CD4-positive, alpha-beta T cell treated with Interleukin-6 for 4 hours (primary cell): ENCODE measurements around the gene KRTAP4-12.
"Not testable (repeated sequence)": the region's sequence is repeated elsewhere in the genome, so short reads cannot be mapped to it uniquely, and the experiment has no call there.

Experiments used
- DNase-seq: peaks from one replicate; pipeline ENCODE4 v3.0.0-alpha.2; 2020; ENCODE audit warnings: mixed read lengths

KRTAP4-12 gene

DNA sequence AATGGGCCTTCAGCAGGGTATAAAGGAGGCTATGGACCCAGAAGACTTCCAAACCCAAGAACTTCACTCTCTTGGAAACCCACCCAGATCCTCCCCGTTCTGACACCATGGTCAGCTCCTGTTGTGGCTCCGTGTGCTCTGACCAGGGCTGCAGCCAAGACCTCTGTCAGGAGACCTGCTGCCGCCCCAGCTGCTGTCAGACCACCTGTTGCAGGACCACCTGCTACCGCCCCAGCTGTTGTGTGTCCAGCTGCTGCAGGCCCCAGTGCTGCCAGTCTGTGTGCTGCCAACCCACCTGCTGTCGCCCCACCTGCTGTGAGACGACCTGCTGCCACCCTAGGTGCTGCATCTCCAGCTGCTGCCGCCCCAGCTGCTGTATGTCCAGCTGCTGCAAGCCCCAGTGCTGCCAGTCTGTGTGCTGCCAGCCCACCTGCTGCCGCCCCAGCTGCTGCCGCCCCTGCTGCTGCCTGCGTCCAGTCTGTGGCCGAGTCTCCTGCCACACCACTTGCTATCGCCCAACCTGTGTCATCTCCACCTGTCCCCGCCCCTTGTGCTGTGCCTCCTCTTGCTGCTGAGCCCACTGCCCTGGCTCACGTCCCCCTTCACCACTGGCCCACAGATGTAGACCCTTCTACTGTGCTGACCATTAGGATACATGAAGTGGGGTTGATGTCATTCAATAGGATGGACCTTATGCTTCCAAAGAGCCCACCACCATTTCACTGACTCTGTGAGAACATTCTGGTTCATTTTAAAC lies 39.7 kb downstream of the KRTAP4-12 start, which contains the start of gene KRTAP4-7:
Gene KRTAP4-7, plus strand, starts transcription at position 51 of the 757 bp plus-strand sequence. Its CDS starts 57 bp downstream, at position 108.
- DNase-seq = not testable (repeated sequence)

DNA sequence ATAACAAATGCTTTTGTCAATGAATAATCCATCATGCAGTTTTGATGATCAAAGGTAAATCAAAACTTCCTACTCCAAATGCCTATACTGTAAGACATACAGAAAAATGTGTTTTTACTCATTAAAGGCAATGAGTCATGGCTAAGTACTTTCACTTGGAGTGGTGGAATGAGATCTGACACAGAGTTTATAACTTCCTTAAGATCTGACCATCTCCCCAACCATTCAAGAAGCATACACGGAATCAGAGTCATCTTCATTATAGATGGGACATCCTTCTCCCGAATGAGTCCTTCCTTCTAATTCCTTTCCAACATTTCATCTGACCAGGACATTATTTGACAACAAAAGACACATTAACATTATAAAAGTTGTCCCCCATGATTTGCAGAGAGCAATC lies 40.6 kb downstream of the KRTAP4-12 start:
- DNase-seq = not testable (repeated sequence)

- DNase-seq = no peak
Observed at GRCh38 chr17:41082626-41083025, 41.4 kb downstream of the KRTAP4-12 start.

GRCh38 chr17:41076788-41077187 lies 47.2 kb downstream of the KRTAP4-12 start:
- DNase-seq = no peak

GRCh38 chr17:41073676-41074075 lies 50.3 kb downstream of the KRTAP4-12 start:
- no peak for DNase-seq
